Keratinocyte (primary cell): ENCODE data around the gene DNAH12. TPM values are rescaled to one million over a fixed set of nuclear protein-coding genes. Genes with fewer than 3 reads are reported as not detected.

Experiments used
- DNase-seq: peaks from one replicate; pipeline ENCODE4 v3.0.0-alpha.2; 2011; ENCODE audit warnings: low read depth, missing footprints, low spot score
- FAIRE-seq: peaks from 2 replicates; lab custom pipeline; 2011; peaks lifted over from hg19 to GRCh38; lab: Jason Lieb, UNC
- H2AFZ ChIP-seq: 2 replicates; pipeline ENCODE4 v1.6.0; 2012; ENCODE audit warnings: low read length, control low read depth, inconsistent platforms; ENCODE audit not compliant: control insufficient read depth
- H3K27ac ChIP-seq: 2 replicates; pipeline ENCODE4 v1.5.1; 2011; ENCODE audit warnings: low read length; ENCODE audit not compliant: control insufficient read depth, insufficient read depth
- H3K27me3 ChIP-seq: 3 replicates; pipeline ENCODE4 v1.6.0; 2011; ENCODE audit warnings: low read length; ENCODE audit not compliant: control insufficient read depth, insufficient read depth; ENCODE audit errors: extremely low read depth
- H3K36me3 ChIP-seq, 2 experiments: 2 replicates in 1 of 2; 3 replicates in 1 of 2; pipeline ENCODE4 v1.5.1; 2011; ENCODE audit warnings: low read length in 2 of 2, mild to moderate bottlenecking in 1 of 2; ENCODE audit not compliant: control insufficient read depth in 2 of 2, insufficient read depth in 2 of 2; ENCODE audit errors: extremely low read depth in 1 of 2
- H3K4me1 ChIP-seq: 3 replicates; pipeline ENCODE4 v1.5.1; 2011; ENCODE audit warnings: low read length; ENCODE audit not compliant: control insufficient read depth, insufficient read depth; ENCODE audit errors: extremely low read depth
- H3K4me2 ChIP-seq: 3 replicates; pipeline ENCODE4 v1.6.0; 2011; ENCODE audit warnings: low read depth, low read length; ENCODE audit not compliant: control insufficient read depth, insufficient read depth; ENCODE audit errors: extremely low read depth
- H3K4me3 ChIP-seq, 3 experiments: fragments of 200-600 bp in 1 of 3; sonication (generic) in 1 of 3; 2 replicates in 2 of 3; 3 replicates in 1 of 3; pipeline ENCODE4 v1.5.1; 2011 to 2016; ENCODE audit warnings: low read length in 3 of 3, mild to moderate bottlenecking in 3 of 3, control low read depth in 2 of 3, inconsistent platforms in 1 of 3, low read depth in 1 of 3, mixed read lengths in 1 of 3, mixed run types in 1 of 3, moderate library complexity in 1 of 3; ENCODE audit not compliant: control insufficient read depth in 2 of 3, insufficient read depth in 2 of 3; ENCODE audit errors: extremely low read depth in 1 of 3
- H3K79me2 ChIP-seq: 2 replicates; pipeline ENCODE4 v1.6.0; 2012; ENCODE audit warnings: low read length; ENCODE audit not compliant: control insufficient read depth, insufficient read depth
- H3K9ac ChIP-seq: 3 replicates; pipeline ENCODE4 v1.6.0; 2011; ENCODE audit warnings: low read length; ENCODE audit not compliant: control insufficient read depth, insufficient read depth; ENCODE audit errors: extremely low read depth
- H3K9me1 ChIP-seq: 3 replicates; pipeline ENCODE4 v1.6.0; 2011; ENCODE audit warnings: low read length; ENCODE audit not compliant: control insufficient read depth, insufficient read depth; ENCODE audit errors: extremely low read depth
- H3K9me3 ChIP-seq: 2 replicates; pipeline ENCODE4 v1.5.1; 2012; ENCODE audit warnings: low read depth, low read length; ENCODE audit not compliant: control insufficient read depth
- H4K20me1 ChIP-seq: 3 replicates; pipeline ENCODE4 v1.6.0; 2011; ENCODE audit warnings: low read length; ENCODE audit not compliant: control insufficient read depth, insufficient read depth; ENCODE audit errors: extremely low read depth
- EZH2 ChIP-seq: IDR thresholded peaks from one replicate; pipeline ENCODE4 v1.6.1; 2012; ENCODE audit warnings: inconsistent platforms, mild to moderate bottlenecking, low read length, moderate library complexity
- dilution Hi-C: fragments of 300-500 bp; cut with MboI; formaldehyde crosslinking; loops from one replicate; pipeline ENCODE4 v1.7.0; 2020; ENCODE audit warnings: low sequenced_read_pairs; ENCODE audit not compliant: extremely low pct_ligation_motif_present
- polyA plus RNA-seq, 5 experiments: library from polyadenylated mRNA; depleted of rRNA in 3 of 5; stranded (reverse) in 3 of 5; stranded (forward) in 1 of 5; unstranded in 1 of 5; fragments of >200 nt; gene quantifications; 1 replicate in 1 of 5; 2 replicates in 3 of 5; 3 replicates in 1 of 5; pipeline versions ENCODE4 v1.2.1 to v1.2.3, GENCODE V29; 2011 to 2012; ENCODE audit warnings: missing spikeins in 2 of 5, low read depth in 1 of 5, low replicate concordance in 1 of 5
- TF ChIP-seq, protein P1 (sequence below), 3 experiments: IDR thresholded peaks in 1 of 3; conservative IDR thresholded peaks in 1 of 3; optimal IDR thresholded peaks in 1 of 3; 2 replicates in 2 of 3; 3 replicates in 1 of 3; pipeline versions ENCODE3 to v1.5.1; 2011; ENCODE audit warnings: low read length in 3 of 3, mild to moderate bottlenecking in 3 of 3, moderate library complexity in 2 of 3, control low read depth in 1 of 3, inconsistent platforms in 1 of 3; ENCODE audit not compliant: insufficient read depth in 2 of 3; ENCODE audit errors: extremely low read depth in 1 of 3

The DNAH12 gene
- polyA plus RNA-seq, 1 donor (not counting 4 experiments of a cell fraction or from before 2014, with no cell fraction given): not detected

DNA sequence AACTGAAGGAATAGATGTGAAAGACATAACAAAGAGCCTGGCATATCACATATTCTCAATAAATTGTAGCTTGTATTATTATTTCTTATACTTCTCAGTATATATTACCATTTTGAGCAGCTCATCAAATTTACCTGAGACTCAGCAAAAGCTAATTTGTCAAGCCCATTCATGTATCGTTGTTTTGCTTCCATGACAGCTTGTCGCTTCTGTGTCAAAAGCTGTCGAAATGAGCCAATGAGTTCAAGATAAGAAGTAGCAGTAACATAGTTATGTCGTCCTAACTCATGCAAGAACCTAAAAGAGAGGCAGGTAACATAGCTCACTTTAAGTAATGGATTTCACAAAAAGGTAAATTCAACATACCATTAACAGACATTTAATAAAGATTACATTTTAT, 157.8 kb downstream of the DNAH12 start:
- no peaks in the 10 kb centered on the region for H3K27me3 ChIP-seq
- no peak overlapping the region for H3K27ac ChIP-seq
- DNase-seq: no peak
- dilution Hi-C loops: no loop called here
- H3K79me2 ChIP-seq: no peaks in the 10 kb centered on the region
- no peaks in the 10 kb centered on the region for H3K9me1 ChIP-seq
- no peak overlapping the region for H3K4me2 ChIP-seq
- H2AFZ ChIP-seq: no peak overlapping the region
- no peak overlapping the region for H3K9ac ChIP-seq
- H3K4me1 ChIP-seq: no peaks in the 10 kb centered on the region
- no peak for FAIRE-seq
- H4K20me1 ChIP-seq: no peaks in the 10 kb centered on the region
- no peak overlapping the region for H3K4me3 ChIP-seq
- TF ChIP-seq, protein P1, sequence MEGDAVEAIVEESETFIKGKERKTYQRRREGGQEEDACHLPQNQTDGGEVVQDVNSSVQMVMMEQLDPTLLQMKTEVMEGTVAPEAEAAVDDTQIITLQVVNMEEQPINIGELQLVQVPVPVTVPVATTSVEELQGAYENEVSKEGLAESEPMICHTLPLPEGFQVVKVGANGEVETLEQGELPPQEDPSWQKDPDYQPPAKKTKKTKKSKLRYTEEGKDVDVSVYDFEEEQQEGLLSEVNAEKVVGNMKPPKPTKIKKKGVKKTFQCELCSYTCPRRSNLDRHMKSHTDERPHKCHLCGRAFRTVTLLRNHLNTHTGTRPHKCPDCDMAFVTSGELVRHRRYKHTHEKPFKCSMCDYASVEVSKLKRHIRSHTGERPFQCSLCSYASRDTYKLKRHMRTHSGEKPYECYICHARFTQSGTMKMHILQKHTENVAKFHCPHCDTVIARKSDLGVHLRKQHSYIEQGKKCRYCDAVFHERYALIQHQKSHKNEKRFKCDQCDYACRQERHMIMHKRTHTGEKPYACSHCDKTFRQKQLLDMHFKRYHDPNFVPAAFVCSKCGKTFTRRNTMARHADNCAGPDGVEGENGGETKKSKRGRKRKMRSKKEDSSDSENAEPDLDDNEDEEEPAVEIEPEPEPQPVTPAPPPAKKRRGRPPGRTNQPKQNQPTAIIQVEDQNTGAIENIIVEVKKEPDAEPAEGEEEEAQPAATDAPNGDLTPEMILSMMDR (optimal IDR thresholded peaks at IDR 0.05 in 1 of 3, IDR thresholded peaks at IDR 0.05 in 1 of 3, conservative IDR thresholded peaks at IDR 0.05 in 1 of 3; ENCODE audit: extremely low read depth in 1 of 3, insufficient read depth in 2 of 3, low read length in 3 of 3): no peak
- TF ChIP-seq EZH2: no peak
- H3K36me3 ChIP-seq: no peaks in the 10 kb centered on the region
- H3K9me3 ChIP-seq: no peaks in the 10 kb centered on the region

DNA sequence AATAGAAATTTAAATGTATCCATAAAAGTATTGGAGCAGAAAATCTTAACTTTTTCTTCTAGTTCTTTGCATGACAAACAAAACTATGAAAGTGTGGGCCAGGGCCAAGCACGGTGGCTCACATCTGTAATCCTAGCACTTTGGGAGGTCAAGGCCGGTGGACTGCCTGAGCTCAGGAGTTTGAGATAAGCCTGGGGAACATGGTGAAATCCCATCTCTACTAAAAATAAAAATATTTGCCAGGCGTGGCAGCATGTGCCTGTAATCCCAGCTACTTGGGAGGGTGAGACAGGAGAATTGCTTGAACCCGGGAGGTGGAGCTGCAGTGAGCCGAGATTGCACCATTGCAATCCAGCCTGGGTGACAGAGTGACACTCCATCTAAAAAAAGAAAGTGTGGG, 158.6 kb downstream of the DNAH12 start:
- Histone ChIP-seq H3K79me2 (no peaks in the 10 kb centered on the region), H3K4me1 (no peaks in the 10 kb centered on the region), H3K27ac (no peak overlapping the region), H3K4me3 (no peak overlapping the region), H3K9me3 (no peaks in the 10 kb centered on the region), H3K9ac (no peak overlapping the region), H2AFZ (no peak overlapping the region), H3K36me3 (no peaks in the 10 kb centered on the region), H3K4me2 (no peak overlapping the region), H4K20me1 (no peaks in the 10 kb centered on the region), H3K9me1 (no peaks in the 10 kb centered on the region), H3K27me3 (no peaks in the 10 kb centered on the region)
- dilution Hi-C loops: no loop called here
- no peak for TF ChIP-seq EZH2
- TF ChIP-seq, protein P1 (optimal IDR thresholded peaks at IDR 0.05 in 1 of 3, IDR thresholded peaks at IDR 0.05 in 1 of 3, conservative IDR thresholded peaks at IDR 0.05 in 1 of 3; ENCODE audit: extremely low read depth in 1 of 3, insufficient read depth in 2 of 3, low read length in 3 of 3): no peak
- DNase-seq (no peak), FAIRE-seq (no peak)
